Neural cell (in vitro differentiated cells): ENCODE data around the gene CTSK. TPM values are rescaled to one million over a fixed set of nuclear protein-coding genes. Genes with fewer than 3 reads are reported as not detected.

Experiments
- H2AFZ ChIP-seq: fragments of 200-600, 300-800 bp; sonication (generic), shearing (Covaris generic); 2 replicates; pipeline ENCODE4 v1.6.0; 2014; ENCODE audit warnings: low read depth, mild to moderate bottlenecking, antibody characterized with exemption, low read length, moderate library complexity
- H3F3A ChIP-seq: fragments of 200-600 bp; shearing (Covaris generic); 2 replicates; pipeline ENCODE4 v1.6.1; 2016; ENCODE audit warnings: mild to moderate bottlenecking, moderate library complexity, mixed read lengths, antibody characterized with exemption, low read length; ENCODE audit not compliant: insufficient read depth, poor library complexity, severe bottlenecking
- H3K27ac ChIP-seq: fragments of 200-600, 300-800 bp; sonication (generic), shearing (Covaris generic); 2 replicates; pipeline ENCODE4 v1.5.1; 2014; ENCODE audit warnings: mild to moderate bottlenecking, low read length, moderate library complexity
- H3K27me3 ChIP-seq: fragments of 300-800, 200-600 bp; sonication (generic), shearing (Covaris generic); 2 replicates; pipeline ENCODE4 v1.6.0; 2014; ENCODE audit warnings: mild to moderate bottlenecking, low read depth, low read length, moderate library complexity; ENCODE audit not compliant: insufficient read depth
- H3K36me3 ChIP-seq: fragments of 300-800, 200-600 bp; sonication (generic), shearing (Covaris generic); 2 replicates; pipeline ENCODE4 v1.5.1; 2014; ENCODE audit warnings: mild to moderate bottlenecking, antibody characterized with exemption, low read length, moderate library complexity; ENCODE audit not compliant: insufficient read depth
- H3K4me2 ChIP-seq: fragments of 300-800, 200-600 bp; sonication (generic), shearing (Covaris generic); 2 replicates; pipeline ENCODE4 v1.6.0; 2014; ENCODE audit warnings: mild to moderate bottlenecking, low read length
- H3K4me3 ChIP-seq: fragments of 300-800, 200-600 bp; sonication (generic), shearing (Covaris generic); 2 replicates; pipeline ENCODE4 v1.5.1; 2014; ENCODE audit warnings: mild to moderate bottlenecking, low read length, moderate library complexity
- H3K79me2 ChIP-seq: fragments of 200-600 bp; shearing (Covaris generic); replicated peaks from 2 replicates; pipeline ENCODE4 v1.6.0; 2014; ENCODE audit warnings: mild to moderate bottlenecking, low read length, moderate library complexity; ENCODE audit not compliant: insufficient read depth
- H3K9ac ChIP-seq: fragments of 300-800, 200-600 bp; sonication (generic), shearing (Covaris generic); 2 replicates; pipeline ENCODE4 v1.6.1; 2016; ENCODE audit warnings: mild to moderate bottlenecking, low read length, mixed read lengths
- H3K9me2 ChIP-seq: fragments of 200-600 bp; shearing (Covaris generic); 2 replicates; pipeline ENCODE4 v1.6.1; 2016; ENCODE audit warnings: mild to moderate bottlenecking, low read length, mixed read lengths; ENCODE audit not compliant: insufficient read depth
- H3K9me3 ChIP-seq: fragments of 200-600, 300-800 bp; sonication (generic), shearing (Covaris generic); 2 replicates; pipeline ENCODE4 v1.6.1; 2016; ENCODE audit warnings: mild to moderate bottlenecking, mixed run types, low read length, moderate library complexity, mixed read lengths
- H4K20me1 ChIP-seq: fragments of 200-600 bp; shearing (Covaris generic); 2 replicates; pipeline ENCODE4 v1.6.1; 2016; ENCODE audit warnings: mild to moderate bottlenecking, mixed run types; ENCODE audit not compliant: insufficient read depth
- EP300 ChIP-seq: fragments of 450-650 bp; conservative IDR thresholded peaks from 2 replicates; pipeline ENCODE4 v1.6.1; 2014; ENCODE audit warnings: antibody characterized with exemption, mild to moderate bottlenecking, moderate library complexity; ENCODE audit not compliant: poor library complexity, severe bottlenecking
- EZH2 ChIP-seq: fragments of 200-600, 300-800 bp; shearing (Covaris generic), sonication (generic); IDR thresholded peaks from 2 replicates; pipeline ENCODE4 v1.6.1; 2014; ENCODE audit warnings: antibody characterized with exemption, low read length, borderline replicate concordance, mild to moderate bottlenecking; ENCODE audit not compliant: insufficient read depth, poor library complexity, severe bottlenecking
- MXI1 ChIP-seq: fragments of 450-650 bp; conservative IDR thresholded peaks from 2 replicates; pipeline ENCODE4 v1.6.1; 2014; ENCODE audit warnings: antibody characterized with exemption, mild to moderate bottlenecking; ENCODE audit not compliant: poor library complexity, severe bottlenecking
- POLR2AphosphoS5 ChIP-seq: IDR thresholded peaks from 2 replicates; pipeline ENCODE4 v1.6.1; 2012
- RAD21 ChIP-seq: fragments of 450-650 bp; conservative IDR thresholded peaks from 2 replicates; pipeline ENCODE4 v1.6.1; 2014; ENCODE audit warnings: antibody characterized with exemption, mild to moderate bottlenecking, moderate library complexity
- SMC3 ChIP-seq: fragments of 450-650 bp; conservative IDR thresholded peaks from 2 replicates; pipeline ENCODE4 v1.6.1; 2014; ENCODE audit warnings: antibody characterized with exemption, mild to moderate bottlenecking, moderate library complexity; ENCODE audit not compliant: poor library complexity
- TAF1 ChIP-seq: IDR thresholded peaks from 2 replicates; pipeline ENCODE4 v1.6.1; 2012; ENCODE audit warnings: low read depth
- polyA plus RNA-seq: library from polyadenylated mRNA; depleted of rRNA; stranded (reverse); fragments of >200 nt; gene quantifications from 2 replicates; pipeline ENCODE4 v1.2.3, GENCODE V29; 2014
- TF ChIP-seq, protein P1 (sequence below): IDR thresholded peaks from 2 replicates; pipeline ENCODE4 v1.6.1; 2012; ENCODE audit warnings: borderline replicate concordance
- TF ChIP-seq, protein P2 (sequence below): fragments of 450-650 bp; IDR thresholded peaks from 2 replicates; pipeline ENCODE4 v1.5.1; 2014; ENCODE audit warnings: antibody characterized with exemption, mild to moderate bottlenecking, moderate library complexity; ENCODE audit not compliant: poor library complexity, severe bottlenecking

CTSK gene
- polyA plus RNA-seq, 1 donor from 2014 or later: 8.0 TPM

- no peaks in the 10 kb centered on the region for H3K27me3 ChIP-seq
Measured at GRCh38 chr1:150764617-150765101, 43.4 kb downstream of the CTSK start.

GRCh38 chr1:150763018-150763417, 45.0 kb downstream of the CTSK start:
- H3K9me3 ChIP-seq: no peaks in the 10 kb centered on the region
- no peaks in the 10 kb centered on the region for H3F3A ChIP-seq
- H3K27ac ChIP-seq: no peak overlapping the region

More at GRCh38 chr1:150764617-150765101, 43.4 kb downstream of the CTSK start:
- no peaks in the 10 kb centered on the region for H3F3A ChIP-seq
- H3K79me2 ChIP-seq: no peaks in the 10 kb centered on the region
- no peak overlapping the region for H3K4me3 ChIP-seq
- H3K36me3 ChIP-seq: no peaks in the 10 kb centered on the region
- no peaks in the 10 kb centered on the region for H4K20me1 ChIP-seq
- H3K9ac ChIP-seq: no peak overlapping the region
- no peak overlapping the region for H2AFZ ChIP-seq
- H3K9me2 ChIP-seq: no peaks in the 10 kb centered on the region
- H3K9me3 ChIP-seq: no peaks in the 10 kb centered on the region
- TF ChIP-seq POLR2AphosphoS5 (no peak), RAD21 (no peak), EZH2 (no peak), SMC3 (no peak), TAF1 (no peak), MXI1 (no peak), EP300 (no peak)
- TF ChIP-seq, protein P1, sequence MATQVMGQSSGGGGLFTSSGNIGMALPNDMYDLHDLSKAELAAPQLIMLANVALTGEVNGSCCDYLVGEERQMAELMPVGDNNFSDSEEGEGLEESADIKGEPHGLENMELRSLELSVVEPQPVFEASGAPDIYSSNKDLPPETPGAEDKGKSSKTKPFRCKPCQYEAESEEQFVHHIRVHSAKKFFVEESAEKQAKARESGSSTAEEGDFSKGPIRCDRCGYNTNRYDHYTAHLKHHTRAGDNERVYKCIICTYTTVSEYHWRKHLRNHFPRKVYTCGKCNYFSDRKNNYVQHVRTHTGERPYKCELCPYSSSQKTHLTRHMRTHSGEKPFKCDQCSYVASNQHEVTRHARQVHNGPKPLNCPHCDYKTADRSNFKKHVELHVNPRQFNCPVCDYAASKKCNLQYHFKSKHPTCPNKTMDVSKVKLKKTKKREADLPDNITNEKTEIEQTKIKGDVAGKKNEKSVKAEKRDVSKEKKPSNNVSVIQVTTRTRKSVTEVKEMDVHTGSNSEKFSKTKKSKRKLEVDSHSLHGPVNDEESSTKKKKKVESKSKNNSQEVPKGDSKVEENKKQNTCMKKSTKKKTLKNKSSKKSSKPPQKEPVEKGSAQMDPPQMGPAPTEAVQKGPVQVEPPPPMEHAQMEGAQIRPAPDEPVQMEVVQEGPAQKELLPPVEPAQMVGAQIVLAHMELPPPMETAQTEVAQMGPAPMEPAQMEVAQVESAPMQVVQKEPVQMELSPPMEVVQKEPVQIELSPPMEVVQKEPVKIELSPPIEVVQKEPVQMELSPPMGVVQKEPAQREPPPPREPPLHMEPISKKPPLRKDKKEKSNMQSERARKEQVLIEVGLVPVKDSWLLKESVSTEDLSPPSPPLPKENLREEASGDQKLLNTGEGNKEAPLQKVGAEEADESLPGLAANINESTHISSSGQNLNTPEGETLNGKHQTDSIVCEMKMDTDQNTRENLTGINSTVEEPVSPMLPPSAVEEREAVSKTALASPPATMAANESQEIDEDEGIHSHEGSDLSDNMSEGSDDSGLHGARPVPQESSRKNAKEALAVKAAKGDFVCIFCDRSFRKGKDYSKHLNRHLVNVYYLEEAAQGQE: no peak
- TF ChIP-seq, protein P2, sequence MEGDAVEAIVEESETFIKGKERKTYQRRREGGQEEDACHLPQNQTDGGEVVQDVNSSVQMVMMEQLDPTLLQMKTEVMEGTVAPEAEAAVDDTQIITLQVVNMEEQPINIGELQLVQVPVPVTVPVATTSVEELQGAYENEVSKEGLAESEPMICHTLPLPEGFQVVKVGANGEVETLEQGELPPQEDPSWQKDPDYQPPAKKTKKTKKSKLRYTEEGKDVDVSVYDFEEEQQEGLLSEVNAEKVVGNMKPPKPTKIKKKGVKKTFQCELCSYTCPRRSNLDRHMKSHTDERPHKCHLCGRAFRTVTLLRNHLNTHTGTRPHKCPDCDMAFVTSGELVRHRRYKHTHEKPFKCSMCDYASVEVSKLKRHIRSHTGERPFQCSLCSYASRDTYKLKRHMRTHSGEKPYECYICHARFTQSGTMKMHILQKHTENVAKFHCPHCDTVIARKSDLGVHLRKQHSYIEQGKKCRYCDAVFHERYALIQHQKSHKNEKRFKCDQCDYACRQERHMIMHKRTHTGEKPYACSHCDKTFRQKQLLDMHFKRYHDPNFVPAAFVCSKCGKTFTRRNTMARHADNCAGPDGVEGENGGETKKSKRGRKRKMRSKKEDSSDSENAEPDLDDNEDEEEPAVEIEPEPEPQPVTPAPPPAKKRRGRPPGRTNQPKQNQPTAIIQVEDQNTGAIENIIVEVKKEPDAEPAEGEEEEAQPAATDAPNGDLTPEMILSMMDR: no peak
- no peak overlapping the region for H3K27ac ChIP-seq
- no peak overlapping the region for H3K4me2 ChIP-seq

More at GRCh38 chr1:150763018-150763417, 45.0 kb downstream of the CTSK start:
- Histone ChIP-seq H4K20me1 (no peaks in the 10 kb centered on the region), H3K4me2 (no peak overlapping the region), H3K79me2 (no peaks in the 10 kb centered on the region), H3K27me3 (no peaks in the 10 kb centered on the region), H3K36me3 (no peaks in the 10 kb centered on the region), H3K9me2 (no peaks in the 10 kb centered on the region), H3K4me3 (no peak overlapping the region), H2AFZ (no peak overlapping the region), H3K9ac (no peak overlapping the region)
- TF ChIP-seq, protein P2: no peak
- TF ChIP-seq SMC3: no peak
